ENCODE data around the gene PTGS1.
"Not testable (repeated sequence)": the region's sequence is repeated elsewhere in the genome, so short reads cannot be mapped to it uniquely, and the experiment has no call there.

DNA sequence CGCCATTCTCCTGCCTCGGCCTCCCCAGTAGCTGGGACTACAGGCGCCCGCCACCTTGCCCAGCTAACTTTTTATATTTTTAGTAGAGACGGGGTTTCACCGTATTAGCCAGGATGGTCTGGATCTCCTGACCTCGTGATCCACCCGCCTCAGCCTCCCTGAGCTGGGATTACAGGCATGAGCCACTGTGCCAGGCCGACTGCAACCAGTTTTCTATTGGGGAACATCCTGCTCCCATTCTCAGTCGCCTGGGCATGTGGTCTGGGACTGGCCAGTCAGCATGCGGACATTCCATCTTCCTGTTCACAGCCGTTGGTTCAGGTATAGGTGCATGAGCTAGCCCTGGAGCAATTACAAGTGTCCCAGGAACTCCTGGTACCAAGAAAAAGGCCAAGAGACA, 7.7 kb upstream of the PTGS1 start:
- not testable (repeated sequence) for TF ChIP-seq SP1 (IDR thresholded peaks at IDR 0.05); BHLHE40 (IDR thresholded peaks at IDR 0.05; ENCODE audit: borderline replicate concordance); ELF4 (IDR thresholded peaks at IDR 0.05); HDGF (IDR thresholded peaks at IDR 0.05; ENCODE audit: borderline replicate concordance); TARDBP (IDR thresholded peaks at IDR 0.05); SUZ12 (IDR thresholded peaks at IDR 0.05)

All from HEK293T (cell line).